Gastrocnemius medialis (tissue), 4 donors: ENCODE results near the gene MMRN1. TPM values are rescaled to one million over a fixed set of nuclear protein-coding genes. Genes with fewer than 3 reads are reported as not detected.

Experiments used
- ATAC-seq, 2 donors: fragments of 150-250 bp; one replicate each; pipeline ENCODE4 v1.9.1; 2016
- DNase-seq, 2 donors: peaks; one replicate each; pipeline ENCODE4 v3.0.0-alpha.2; 2019
- H3K27ac ChIP-seq, 4 donors: fragments of 200-600 bp; sonication (generic); 1 replicate in 1 of 4; 2 replicates in 3 of 4; pipeline ENCODE4 v1.5.1; 2016 to 2018; ENCODE audit warnings: mild to moderate bottlenecking in 2 of 4, moderate library complexity in 1 of 4
- H3K27me3 ChIP-seq, 3 donors: fragments of 200-600 bp; sonication (generic) in 2 of 3; 1 replicate in 1 of 3; 2 replicates in 2 of 3; pipeline versions ENCODE4 v1.5.1 to v1.6.0; 2016 to 2019; ENCODE audit warnings: mild to moderate bottlenecking in 1 of 3, moderate library complexity in 1 of 3
- H3K36me3 ChIP-seq, 2 donors: fragments of 200-600 bp; sonication (generic) in 1 of 2; one replicate each; pipeline ENCODE4 v1.5.1; 2017 to 2018
- H3K4me1 ChIP-seq, 2 donors: fragments of 200-600 bp; sonication (generic) in 1 of 2; one replicate each; pipeline ENCODE4 v1.5.1; 2016 to 2017; ENCODE audit warnings: mild to moderate bottlenecking in 2 of 2
- H3K4me3 ChIP-seq, 4 donors: fragments of 200-600 bp; sonication (generic) in 3 of 4; 1 replicate in 1 of 4; 2 replicates in 3 of 4; pipeline ENCODE4 v1.5.1; 2016 to 2019; ENCODE audit warnings: mild to moderate bottlenecking in 2 of 4
- H3K9me3 ChIP-seq, 3 donors: fragments of 200-600 bp; sonication (generic) in 2 of 3; 1 replicate in 1 of 3; 2 replicates in 2 of 3; pipeline ENCODE4 v1.5.1; 2016 to 2019
- POLR2A ChIP-seq, 2 donors: fragments of 450-650 bp; IDR thresholded peaks; one replicate each; pipeline ENCODE4 v1.6.1; 2017; ENCODE audit warnings: antibody characterized with exemption in 2 of 2, mild to moderate bottlenecking in 2 of 2, moderate library complexity in 2 of 2
- in situ Hi-C, 4 donors: fragments of 200-750 bp; cut with MboI; loops; one replicate each; pipeline versions ENCODE4 v1.15.0 to v1.8.0; 2017; ENCODE audit warnings: low sequenced_read_pairs in 4 of 4
- intact Hi-C: fragments of 100-400 bp; cut with DNase I; formaldehyde crosslinking; loops from one replicate; pipeline ENCODE4 v1.15.1; 2023; ENCODE audit warnings: low total_unique reads
- total RNA-seq, 4 donors: library from RNA; depleted of rRNA; stranded (reverse); fragments of >200 nt; gene quantifications; one replicate each; pipeline versions ENCODE4 v1.1.0 to v1.2.3, GENCODE V29; 2016
- TF ChIP-seq, protein P1 (sequence below), 5 experiments: fragments of 450-650 bp in 3 of 5; fragments of 200-600 bp in 2 of 5; sonication (generic) in 2 of 5; IDR thresholded peaks in 4 of 5; conservative IDR thresholded peaks in 1 of 5; 1 replicate in 4 of 5; 2 replicates in 1 of 5; pipeline ENCODE4 v1.5.1; 2016 to 2019; ENCODE audit warnings: antibody characterized with exemption in 5 of 5, mild to moderate bottlenecking in 3 of 5, moderate library complexity in 3 of 5

Gene MMRN1
- total RNA-seq, 4 donors from 2014 or later, result 0.39 to 3.5 (median 2.3) TPM

GRCh38 chr4:89878611-89879010 is 16.0 kb upstream of the MMRN1 start:
- no peak for ATAC-seq
- no peak overlapping the region for H3K27ac ChIP-seq
- H3K4me3 ChIP-seq, result no peak overlapping the region
- TF ChIP-seq POLR2A (IDR thresholded peaks at IDR 0.05), result no peak
- TF ChIP-seq, protein P1, sequence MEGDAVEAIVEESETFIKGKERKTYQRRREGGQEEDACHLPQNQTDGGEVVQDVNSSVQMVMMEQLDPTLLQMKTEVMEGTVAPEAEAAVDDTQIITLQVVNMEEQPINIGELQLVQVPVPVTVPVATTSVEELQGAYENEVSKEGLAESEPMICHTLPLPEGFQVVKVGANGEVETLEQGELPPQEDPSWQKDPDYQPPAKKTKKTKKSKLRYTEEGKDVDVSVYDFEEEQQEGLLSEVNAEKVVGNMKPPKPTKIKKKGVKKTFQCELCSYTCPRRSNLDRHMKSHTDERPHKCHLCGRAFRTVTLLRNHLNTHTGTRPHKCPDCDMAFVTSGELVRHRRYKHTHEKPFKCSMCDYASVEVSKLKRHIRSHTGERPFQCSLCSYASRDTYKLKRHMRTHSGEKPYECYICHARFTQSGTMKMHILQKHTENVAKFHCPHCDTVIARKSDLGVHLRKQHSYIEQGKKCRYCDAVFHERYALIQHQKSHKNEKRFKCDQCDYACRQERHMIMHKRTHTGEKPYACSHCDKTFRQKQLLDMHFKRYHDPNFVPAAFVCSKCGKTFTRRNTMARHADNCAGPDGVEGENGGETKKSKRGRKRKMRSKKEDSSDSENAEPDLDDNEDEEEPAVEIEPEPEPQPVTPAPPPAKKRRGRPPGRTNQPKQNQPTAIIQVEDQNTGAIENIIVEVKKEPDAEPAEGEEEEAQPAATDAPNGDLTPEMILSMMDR (IDR thresholded peaks at IDR 0.05 in 4 of 5, conservative IDR thresholded peaks at IDR 0.05 in 1 of 5), result no peak
- H3K36me3 ChIP-seq, result no peaks in the 10 kb centered on the region
- H3K4me1 ChIP-seq, result no peaks in the 10 kb centered on the region
- H3K27me3 ChIP-seq, result no peaks in the 10 kb centered on the region
- no peak for DNase-seq
- intact Hi-C loops (no loop called here), in situ Hi-C loops (no loop called here)
- no peaks in the 10 kb centered on the region for H3K9me3 ChIP-seq

DNA sequence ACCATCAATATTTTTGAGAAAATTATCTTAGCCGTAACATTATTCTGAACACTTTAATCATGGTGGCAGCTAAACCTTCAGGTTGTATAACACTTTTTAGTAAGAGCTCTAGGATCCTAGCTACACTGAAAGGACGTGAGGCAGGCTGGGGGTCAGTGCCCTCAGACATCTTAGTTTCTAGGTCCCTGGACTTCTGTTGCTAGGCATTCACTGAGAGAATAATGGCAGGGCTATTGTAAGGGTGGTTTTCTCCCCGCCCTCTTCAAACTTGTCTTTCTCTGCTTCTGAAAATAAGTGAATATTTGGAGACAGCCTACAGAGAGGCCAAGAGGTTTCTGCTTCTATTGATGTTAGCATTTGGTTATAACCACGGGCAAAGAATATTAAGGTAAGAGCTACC is 15.4 kb upstream of the MMRN1 start:
- no peaks in the 10 kb centered on the region for H3K36me3 ChIP-seq
- no peaks in the 10 kb centered on the region for H3K4me1 ChIP-seq
- in situ Hi-C loops (no loop called here), intact Hi-C loops (no loop called here)
- H3K27me3 ChIP-seq, result no peaks in the 10 kb centered on the region
- H3K9me3 ChIP-seq, result no peaks in the 10 kb centered on the region
- DNase-seq (no peak), ATAC-seq (no peak)
- no peak for TF ChIP-seq POLR2A (IDR thresholded peaks at IDR 0.05)
- TF ChIP-seq, protein P1 (IDR thresholded peaks at IDR 0.05 in 4 of 5, conservative IDR thresholded peaks at IDR 0.05 in 1 of 5), result no peak
- no peak overlapping the region for H3K27ac ChIP-seq
- no peak overlapping the region for H3K4me3 ChIP-seq

DNA sequence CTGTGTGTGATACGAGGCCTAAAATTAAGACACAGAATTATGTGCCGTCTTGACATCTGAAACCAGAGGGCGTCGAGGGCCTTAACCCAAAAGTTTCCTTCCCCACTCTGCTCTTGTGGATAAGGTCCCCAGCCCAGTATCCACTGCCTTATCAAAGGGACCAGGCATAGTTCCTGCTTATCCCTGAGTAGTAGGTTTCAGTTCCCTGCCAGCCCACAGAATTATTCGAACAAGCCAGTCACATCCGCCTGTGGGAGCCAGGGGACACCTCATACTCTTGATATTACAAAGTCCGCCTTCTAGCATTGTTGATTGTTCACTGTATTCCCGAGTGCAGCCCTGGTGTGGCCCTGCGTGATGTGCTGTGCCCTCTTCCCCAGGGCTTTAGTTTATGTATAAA is 5.4 kb upstream of the MMRN1 start:
- ATAC-seq (no peak), DNase-seq (no peak)
- H3K27me3 ChIP-seq, result no peaks in the 10 kb centered on the region
- TF ChIP-seq, protein P1 (IDR thresholded peaks at IDR 0.05 in 4 of 5, conservative IDR thresholded peaks at IDR 0.05 in 1 of 5), result no peak
- no peak overlapping the region for H3K4me3 ChIP-seq
- no peaks in the 10 kb centered on the region for H3K36me3 ChIP-seq
- no peak overlapping the region for H3K27ac ChIP-seq
- H3K9me3 ChIP-seq, result no peaks in the 10 kb centered on the region
- in situ Hi-C loops, result no loop called here
- intact Hi-C loops, result no loop called here
- no peaks in the 10 kb centered on the region for H3K4me1 ChIP-seq

- in situ Hi-C loops, result no loop called here
Measured at GRCh38 chr4:89897867-89898266, 3.2 kb downstream of the MMRN1 start.

DNA sequence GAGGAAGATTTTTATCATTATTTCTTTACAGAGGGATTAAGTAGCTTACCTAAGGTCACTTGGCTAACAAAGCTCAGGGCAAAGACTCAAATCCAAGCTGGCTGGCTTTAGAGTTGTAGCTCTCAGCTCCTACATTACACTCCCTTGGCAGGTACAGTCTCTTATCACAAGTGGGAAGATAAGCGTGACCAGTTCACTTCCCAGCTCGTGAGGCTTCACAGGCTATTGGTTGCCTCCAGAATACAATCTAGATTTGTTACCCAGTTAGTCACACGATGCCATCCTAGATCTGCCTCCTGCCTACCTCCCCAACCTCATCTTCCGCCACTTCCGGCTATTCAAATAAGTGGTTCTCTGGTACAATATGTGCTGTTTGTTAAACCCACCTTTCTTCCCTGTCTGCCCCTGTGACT is 3.7 kb downstream of the MMRN1 start:
- TF ChIP-seq, protein P1 (IDR thresholded peaks at IDR 0.05 in 4 of 5, conservative IDR thresholded peaks at IDR 0.05 in 1 of 5), result no peak
- no peak for TF ChIP-seq POLR2A (IDR thresholded peaks at IDR 0.05)
- no peak overlapping the region for H3K27ac ChIP-seq
- in situ Hi-C loops, result no loop called here
- intact Hi-C loops, result no loop called here
- H3K27me3 ChIP-seq, result no peaks in the 10 kb centered on the region
- ATAC-seq, result no peak
- H3K36me3 ChIP-seq, result no peaks in the 10 kb centered on the region
- no peak overlapping the region for H3K4me3 ChIP-seq
- DNase-seq, result no peak
- H3K9me3 ChIP-seq, result no peaks in the 10 kb centered on the region
- H3K4me1 ChIP-seq, result peaks cover 0 to 4% of the 10 kb centered on the region in 2 donors

More at GRCh38 chr4:89897867-89898266, 3.2 kb downstream of the MMRN1 start:
- no peak overlapping the region for H3K27ac ChIP-seq
- DNase-seq (no peak), ATAC-seq (no peak)
- intact Hi-C loops, result no loop called here
- peaks cover 0 to 4% of the 10 kb centered on the region in 2 donors for H3K4me1 ChIP-seq
- no peak overlapping the region for H3K4me3 ChIP-seq
- no peaks in the 10 kb centered on the region for H3K36me3 ChIP-seq
- no peaks in the 10 kb centered on the region for H3K9me3 ChIP-seq
- TF ChIP-seq, protein P1 (IDR thresholded peaks at IDR 0.05 in 4 of 5, conservative IDR thresholded peaks at IDR 0.05 in 1 of 5), result no peak
- TF ChIP-seq POLR2A (IDR thresholded peaks at IDR 0.05), result no peak
- no peaks in the 10 kb centered on the region for H3K27me3 ChIP-seq
